NOMO-1 treated with DMSO at 0.1 percent for 48 hours (cell line): ENCODE data around the gene LRRN2.
"Not testable (repeated sequence)": the region's sequence is repeated elsewhere in the genome, so short reads cannot be mapped to it uniquely, and the experiment has no call there.

Source experiments
- DNase-seq: peaks from one replicate; lab custom pipeline; 2025; ENCODE audit not compliant: unreplicated experiment; lab: John Stamatoyannopoulos, UW

The LRRN2 gene

GRCh38 chr1:204577794-204578478, 107.6 kb downstream of the LRRN2 start:
- no peak for DNase-seq

- DNase-seq, result no peak
These were observed 109.1 kb downstream of the LRRN2 start for GRCh38 chr1:204576422-204576821.

DNA sequence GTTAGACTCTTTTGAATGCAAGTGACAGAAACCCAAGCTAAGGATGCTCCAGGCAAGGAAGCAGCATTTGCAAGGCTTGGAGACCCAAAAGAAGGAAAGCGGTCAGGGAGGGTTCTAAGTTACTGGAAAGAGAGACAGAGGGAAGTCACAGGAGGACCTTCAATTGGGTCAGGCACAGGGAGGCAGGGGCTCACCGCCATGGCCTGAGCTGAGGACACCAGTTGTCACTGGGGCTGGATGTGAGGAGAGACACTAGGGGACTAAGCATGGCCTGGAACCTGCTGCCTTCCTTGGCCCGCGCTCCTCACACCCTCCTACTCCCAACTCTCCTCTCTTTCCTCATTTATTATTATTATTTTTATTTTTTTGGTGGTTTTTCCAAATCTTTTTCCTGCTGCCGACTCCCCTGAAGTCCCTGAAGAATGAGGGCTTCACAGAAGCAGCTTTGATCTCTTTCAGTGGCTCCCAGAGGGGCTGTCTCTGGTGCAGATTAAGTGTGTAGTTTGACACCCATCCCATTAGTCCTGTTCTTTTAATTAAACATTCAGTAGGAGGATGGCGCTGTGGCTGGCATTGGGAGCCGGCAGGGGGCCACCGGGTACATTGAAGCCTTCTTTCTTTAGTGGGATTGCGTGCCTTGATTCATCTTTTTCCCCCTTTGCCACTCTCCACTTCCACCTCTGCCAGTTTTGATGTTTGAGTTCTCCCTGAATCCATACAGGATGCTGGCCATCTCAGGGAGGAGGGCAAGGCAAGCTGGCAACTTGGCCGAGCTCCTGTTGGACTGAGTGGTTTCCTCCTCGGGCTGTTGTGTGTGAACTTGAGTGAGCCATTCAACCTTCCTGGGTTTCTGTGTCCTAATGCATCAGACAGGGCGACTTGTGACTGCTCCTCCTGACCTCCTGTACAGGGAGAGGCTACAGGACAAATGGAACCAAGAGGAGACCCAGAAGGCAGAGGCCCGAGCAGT, 110.0 kb downstream of the LRRN2 start:
- no peak for DNase-seq

DNA sequence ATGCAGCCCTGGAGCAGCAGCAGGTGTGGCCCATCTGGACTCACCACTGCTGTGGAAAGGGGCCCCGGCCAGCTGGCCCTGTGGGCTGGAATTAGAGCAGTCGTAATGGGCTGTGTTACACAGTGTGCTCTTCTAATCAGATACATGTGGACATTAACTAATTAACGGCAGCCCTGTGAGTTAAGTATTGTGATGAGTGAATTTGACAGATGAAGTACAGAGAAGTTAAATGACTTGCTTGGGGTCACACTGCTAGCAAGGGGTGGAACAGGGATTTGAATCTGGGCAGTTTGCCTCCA, 110.7 kb downstream of the LRRN2 start:
- no peak for DNase-seq

GRCh38 chr1:204574016-204574864, 111.3 kb downstream of the LRRN2 start:
- no peak for DNase-seq

DNA sequence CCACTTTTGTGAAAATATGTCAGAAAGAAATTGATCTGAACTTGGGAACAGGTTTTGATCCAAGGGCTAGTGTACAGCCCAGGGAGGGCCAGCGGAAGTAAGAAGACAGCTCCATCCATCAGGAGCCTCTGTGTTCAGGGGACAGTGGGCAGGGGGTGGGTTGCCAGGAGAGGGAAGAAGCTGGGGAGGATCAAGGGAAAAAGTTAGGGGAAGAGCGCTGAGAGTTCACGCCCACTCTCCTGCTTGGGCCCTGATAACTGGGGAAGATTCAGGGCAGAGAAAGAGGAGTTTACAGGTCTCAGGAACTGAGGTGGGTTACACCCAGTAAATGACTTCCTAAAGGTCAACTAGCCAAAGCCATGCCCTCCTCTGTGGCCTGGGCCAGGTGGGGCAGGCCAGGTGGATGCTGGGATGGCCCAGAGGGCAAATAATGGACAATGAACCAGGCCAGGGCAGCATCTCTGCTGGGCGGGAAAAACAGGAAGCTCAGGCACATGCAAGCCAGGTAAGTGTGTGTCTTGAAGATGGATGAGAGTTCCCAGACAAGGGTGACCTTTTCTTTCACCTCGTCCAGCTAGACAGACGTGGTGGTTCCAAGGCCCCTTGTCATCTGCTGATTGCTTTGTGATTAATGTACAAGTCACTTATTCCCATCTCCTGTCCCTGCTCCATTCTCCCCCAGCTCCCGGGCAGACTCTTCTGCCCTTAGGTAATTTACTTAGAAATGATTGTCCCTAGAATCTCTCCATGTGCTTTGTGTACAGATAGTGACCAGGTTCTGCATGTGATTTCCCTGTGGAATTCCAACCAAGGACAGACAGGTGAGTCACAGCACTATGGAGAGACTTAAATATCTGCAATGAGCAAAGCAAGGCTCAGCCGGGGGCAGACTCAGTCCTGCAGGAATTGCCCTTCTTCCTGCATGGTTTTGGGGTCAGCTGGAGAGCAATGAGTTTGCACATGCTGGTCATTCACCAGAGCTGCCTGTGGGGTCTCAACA, 112.3 kb downstream of the LRRN2 start:
- DNase-seq, result no peak

DNA sequence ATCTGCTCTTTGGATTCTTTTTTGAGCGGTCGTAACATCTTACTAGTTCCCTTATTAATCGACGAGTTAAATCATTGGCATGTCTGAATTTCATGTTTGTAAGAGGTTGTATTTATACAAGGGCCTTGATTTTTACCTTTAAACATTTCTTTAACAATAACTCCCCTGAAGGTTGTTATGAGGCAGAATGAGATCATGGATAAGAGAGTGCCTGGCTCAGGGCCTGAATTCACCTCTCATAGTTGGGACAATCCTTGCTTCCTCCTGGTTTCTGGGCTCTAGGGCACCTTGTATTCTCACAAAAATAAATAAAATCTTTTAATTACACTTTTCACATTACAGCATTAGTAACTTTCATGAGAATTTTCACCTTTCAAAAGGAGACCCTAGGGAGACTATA, 113.9 kb downstream of the LRRN2 start:
- no peak for DNase-seq

DNA sequence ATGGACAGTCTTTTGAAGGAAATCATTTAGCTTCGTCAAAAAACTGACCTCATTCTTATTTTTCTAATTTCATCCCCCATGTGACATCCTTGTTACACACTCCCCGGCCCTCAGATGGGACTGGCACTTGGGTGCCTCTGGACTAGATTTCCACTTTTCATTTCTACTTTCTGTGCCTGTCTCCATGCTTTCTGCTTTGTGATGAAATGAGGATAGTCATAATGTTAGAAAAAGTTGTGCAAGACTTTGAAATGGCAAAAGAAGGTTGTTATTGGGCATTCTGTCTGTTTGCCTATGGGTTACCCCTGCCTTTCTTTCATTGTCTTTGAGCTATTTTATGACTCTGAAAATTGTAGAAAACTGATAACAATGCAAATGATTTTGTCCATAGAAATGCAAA, 114.4 kb downstream of the LRRN2 start:
- no peak for DNase-seq

DNA sequence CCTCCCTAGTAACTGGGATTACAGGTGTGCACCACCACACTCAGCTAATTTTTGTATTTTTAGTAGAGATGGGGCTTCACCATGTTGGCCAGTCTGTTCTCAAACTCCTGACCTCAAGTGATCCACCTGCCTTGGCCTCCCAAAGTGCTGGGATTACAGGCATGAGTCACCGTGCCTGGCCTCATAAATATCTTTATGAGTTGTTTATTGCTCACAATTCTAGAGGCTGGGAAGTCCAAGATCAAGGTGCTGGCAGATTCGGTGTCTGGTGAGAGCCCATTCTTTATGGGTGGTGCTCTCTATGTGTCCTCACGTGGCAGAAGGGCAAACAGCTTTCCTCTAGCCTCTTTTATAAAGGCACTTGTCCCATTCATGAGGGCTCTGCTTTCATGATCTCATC, 115.5 kb downstream of the LRRN2 start:
- DNase-seq, result not testable (repeated sequence)

GRCh38 chr1:204569478-204569877, 116.1 kb downstream of the LRRN2 start:
- DNase-seq, result no peak

DNA sequence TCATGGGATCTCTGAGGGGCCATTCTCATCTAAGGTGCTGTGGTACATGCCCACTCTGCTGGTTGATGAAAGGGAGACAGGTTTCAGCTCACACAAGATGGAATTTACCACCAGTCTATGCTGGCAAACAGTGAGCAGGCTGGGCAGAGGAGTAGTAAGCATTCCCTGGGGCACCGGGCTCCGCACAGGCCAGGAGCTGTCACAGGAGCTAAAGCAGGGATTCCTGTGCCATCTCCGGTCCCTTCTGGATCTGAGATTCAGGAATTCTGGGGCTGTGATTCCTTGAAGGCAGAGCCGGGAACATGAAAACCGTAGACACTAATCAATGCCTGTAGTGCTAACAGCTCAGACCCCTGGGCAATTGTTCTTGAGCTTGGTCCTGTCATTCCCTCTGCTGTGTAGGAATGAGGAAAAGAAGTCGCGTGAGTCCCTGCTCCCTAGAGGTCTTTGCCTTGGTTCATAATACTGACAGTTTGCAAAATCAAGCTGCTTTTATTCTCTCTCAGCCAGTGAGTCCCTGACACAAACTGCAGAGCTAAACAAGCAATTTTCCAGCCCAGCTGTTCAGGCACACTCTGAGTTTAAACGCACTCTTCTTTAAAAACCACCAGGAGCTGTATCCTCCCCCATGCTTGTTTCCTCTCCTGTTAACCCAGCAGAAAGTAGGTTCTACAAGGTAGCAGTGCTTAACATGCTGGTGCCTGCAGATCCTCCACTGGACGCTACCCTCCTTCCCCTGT, 116.8 kb downstream of the LRRN2 start:
- no peak for DNase-seq
